Psoas muscle (tissue), 8 donors: ENCODE measurements around the gene CAMK1D. TPM values are rescaled to one million over a fixed set of nuclear protein-coding genes. Genes with fewer than 3 reads are reported as not detected.

Source experiments
- ATAC-seq, 4 donors: fragments of 200-7000 bp; cut with Tn5 transposase; one replicate each; pipeline ENCODE4 v1.9.1; 2020; ENCODE audit warnings: moderate library complexity in 3 of 4, mild to moderate bottlenecking in 2 of 4
- DNase-seq, 2 donors: peaks; one replicate each; pipeline ENCODE4 v3.0.0-alpha.2; 2020
- H3K27ac ChIP-seq: fragments of 200-600 bp; one replicate; pipeline ENCODE4 v1.8.0; 2022
- H3K27me3 ChIP-seq, 3 donors: fragments of 200-600 bp in 1 of 3; one replicate each; pipeline versions ENCODE4 v1.6.1 to v1.8.0; 2013 to 2022; ENCODE audit warnings: low read length in 2 of 3, mild to moderate bottlenecking in 2 of 3, moderate library complexity in 1 of 3; ENCODE audit not compliant: insufficient read depth in 3 of 3
- H3K36me3 ChIP-seq, 2 donors: fragments of 200-600 bp in 1 of 2; one replicate each; pipeline versions ENCODE4 v1.6.1 to v1.8.0; 2013 to 2022; ENCODE audit warnings: low read depth in 1 of 2, mild to moderate bottlenecking in 1 of 2, moderate library complexity in 1 of 2; ENCODE audit not compliant: insufficient read depth in 1 of 2
- H3K4me1 ChIP-seq: fragments of 200-600 bp; one replicate; pipeline ENCODE4 v1.8.0; 2022
- H3K4me3 ChIP-seq: fragments of 200-600 bp; one replicate; pipeline ENCODE4 v1.8.0; 2022; ENCODE audit warnings: mild to moderate bottlenecking
- H3K9me3 ChIP-seq: fragments of 200-600 bp; one replicate; pipeline ENCODE4 v1.8.0; 2022
- WGBS, 3 donors: extraction: QIAGEN DNeasy Blood & Tissue Kit; methylation state at CpG; one replicate each; pipeline versions ENCODE4 v1.1.6 to v1.1.7; 2013; 5-methylcytosine and 5-hydroxymethylcytosine counted together
- intact Hi-C, 2 donors: fragments of 100-400 bp; cut with DNase I; formaldehyde crosslinking; loops; one replicate each; pipeline versions ENCODE4 v1.11.0 to v1.14.2; 2022
- polyA plus RNA-seq, 3 donors: library from polyadenylated mRNA; stranded (reverse); fragments of 200-250 nt; gene quantifications; one replicate each; pipeline ENCODE4 v1.2.3, GENCODE V29; 2013
- total RNA-seq, 4 donors: library from RNA; stranded (reverse); fragmentation: NEBNext Ultra II Directional in 2 of 4; extraction: Animal tissue kit (Norgen Biotek cat#: 25700) in 2 of 4; gene quantifications; one replicate each; pipeline versions ENCODE4 v1.2.1 to v1.2.4, GENCODE V29; 2021 to 2023
- TF ChIP-seq, protein P1 (sequence below): fragments of 200-600 bp; IDR thresholded peaks from one replicate; pipeline ENCODE4 v1.8.0; 2022; ENCODE audit warnings: antibody characterized with exemption
- donor health status: healthy with polysubstance abuse.
- donor health status: DM: no; HTN: no; CAD: no; lungs with moderate emphysema.
- donor health status: Bipolar disorder and iron deficiency.
- donor health status: healthy.
- donor health status: DM: yes; HTN: yes; CAD: no.
- donor health status: DM: no; HTN: no; CAD: no.
- donor health status: DM: no; HTN: no; CAD: no.
- donor health status: DM: yes; HTN: yes; CAD: no.

The CAMK1D gene
- total and polyA plus RNA-seq, 7 donors: 0.39 to 1.8 (median 0.53) TPM

DNA sequence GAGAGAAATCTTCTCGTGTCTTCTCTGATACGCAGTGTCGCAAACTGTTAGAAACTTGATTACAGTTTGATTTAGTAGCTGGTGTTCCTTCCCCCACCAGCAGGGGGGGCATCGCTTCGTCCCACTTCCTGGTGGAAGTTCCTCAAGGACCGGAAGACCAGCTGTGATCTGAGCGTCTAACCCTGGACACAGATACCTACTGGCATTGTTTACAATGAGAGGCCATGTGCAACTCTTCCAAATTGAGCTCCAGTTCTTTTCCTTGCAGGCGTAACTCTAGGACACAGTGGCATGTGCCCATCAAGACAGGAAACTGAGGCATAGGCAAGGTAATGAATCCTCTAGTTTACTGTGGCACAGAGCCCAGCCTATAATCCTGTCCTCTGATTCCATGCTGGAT lies 433.2 kb downstream of the CAMK1D start:
- H3K9me3 ChIP-seq: no peaks in the 10 kb centered on the region
- TF ChIP-seq, protein P1, sequence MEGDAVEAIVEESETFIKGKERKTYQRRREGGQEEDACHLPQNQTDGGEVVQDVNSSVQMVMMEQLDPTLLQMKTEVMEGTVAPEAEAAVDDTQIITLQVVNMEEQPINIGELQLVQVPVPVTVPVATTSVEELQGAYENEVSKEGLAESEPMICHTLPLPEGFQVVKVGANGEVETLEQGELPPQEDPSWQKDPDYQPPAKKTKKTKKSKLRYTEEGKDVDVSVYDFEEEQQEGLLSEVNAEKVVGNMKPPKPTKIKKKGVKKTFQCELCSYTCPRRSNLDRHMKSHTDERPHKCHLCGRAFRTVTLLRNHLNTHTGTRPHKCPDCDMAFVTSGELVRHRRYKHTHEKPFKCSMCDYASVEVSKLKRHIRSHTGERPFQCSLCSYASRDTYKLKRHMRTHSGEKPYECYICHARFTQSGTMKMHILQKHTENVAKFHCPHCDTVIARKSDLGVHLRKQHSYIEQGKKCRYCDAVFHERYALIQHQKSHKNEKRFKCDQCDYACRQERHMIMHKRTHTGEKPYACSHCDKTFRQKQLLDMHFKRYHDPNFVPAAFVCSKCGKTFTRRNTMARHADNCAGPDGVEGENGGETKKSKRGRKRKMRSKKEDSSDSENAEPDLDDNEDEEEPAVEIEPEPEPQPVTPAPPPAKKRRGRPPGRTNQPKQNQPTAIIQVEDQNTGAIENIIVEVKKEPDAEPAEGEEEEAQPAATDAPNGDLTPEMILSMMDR: peak; percentile 66
- WGBS, 3 donors: 37 to 53% (median 44%) methylated on average over 8 of the region's 8 CpGs
- ATAC-seq: peak; percentile 29 to 60 (median 46)
- intact Hi-C loops: loop anchor here in 1 of 2 donors (10.0 kb wide), 1 partner anchor 292 kb away; no protein-coding TSS in a partner anchor
- DNase-seq: peak; percentile 38 to 65
- H3K36me3 ChIP-seq: no peaks in the 10 kb centered on the region
- H3K27ac ChIP-seq: no peak overlapping the region
- no peaks in the 10 kb centered on the region for H3K4me1 ChIP-seq
- H3K27me3 ChIP-seq: peaks cover 0 to 3% (median 0%) of the 10 kb centered on the region in 3 donors
- no peak overlapping the region for H3K4me3 ChIP-seq

DNA sequence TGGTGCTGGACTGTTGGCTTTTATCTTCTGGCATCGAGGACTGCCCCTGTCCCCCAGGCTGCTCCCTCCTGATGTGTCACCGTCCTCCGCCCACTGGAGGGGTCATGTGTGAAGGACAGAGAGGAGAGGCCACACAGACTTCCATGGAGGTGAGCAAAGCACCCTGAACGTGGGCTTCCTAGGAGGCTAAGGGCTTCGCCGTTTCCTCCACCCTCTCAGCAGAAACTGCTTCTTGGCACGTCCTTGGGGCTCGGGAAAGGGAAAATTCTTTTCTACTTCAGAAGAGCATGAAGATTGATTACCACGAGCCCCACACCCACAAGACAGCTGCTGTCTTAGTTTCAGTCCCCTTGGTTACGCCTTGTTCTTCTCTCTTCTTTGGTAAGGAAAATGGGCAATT lies 433.9 kb downstream of the CAMK1D start:
- Histone ChIP-seq H3K27me3 (peaks cover 0 to 3% (median 0%) of the 10 kb centered on the region in 3 donors), H3K36me3 (no peaks in the 10 kb centered on the region), H3K4me1 (no peaks in the 10 kb centered on the region), H3K27ac (no peak overlapping the region), H3K4me3 (no peak overlapping the region), H3K9me3 (no peaks in the 10 kb centered on the region)
- DNase-seq (no peak), ATAC-seq (peak in 2 of 4 donors; percentile 38 to 50)
- TF ChIP-seq, protein P1: no peak
- intact Hi-C loops: loop anchor here in 1 of 2 donors (10.0 kb wide), 1 partner anchor 292 kb away; no protein-coding TSS in a partner anchor
- 29 to 41% (median 40%) methylated on average over 10 of the region's 10 CpGs for WGBS, 3 donors

DNA sequence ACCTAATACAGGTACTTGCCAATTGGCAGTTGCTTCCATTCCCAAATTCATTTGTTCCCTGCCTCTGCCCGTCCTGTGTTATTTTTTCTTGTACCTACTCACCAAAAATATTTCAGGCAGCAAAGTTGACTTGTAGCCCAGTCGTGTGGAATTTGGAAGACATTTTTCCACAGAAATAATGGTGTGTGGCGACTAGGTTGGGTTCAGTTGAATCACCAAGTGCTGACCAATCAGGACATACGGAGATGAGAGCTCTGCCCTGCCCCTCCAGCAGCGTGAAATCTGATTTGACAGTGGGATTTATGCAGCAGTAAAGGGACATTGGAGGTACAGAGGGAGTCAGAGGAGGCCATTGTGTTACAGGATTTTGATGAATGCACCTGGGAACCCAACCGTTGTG lies 435.3 kb downstream of the CAMK1D start:
- Histone ChIP-seq H3K27me3 (peaks cover 0 to 3% (median 0%) of the 10 kb centered on the region in 3 donors), H3K27ac (no peak overlapping the region), H3K4me1 (no peaks in the 10 kb centered on the region), H3K36me3 (no peaks in the 10 kb centered on the region), H3K4me3 (no peak overlapping the region), H3K9me3 (no peaks in the 10 kb centered on the region)
- DNase-seq: no peak
- peak in 2 of 4 donors; percentile 53 to 63 for ATAC-seq
- intact Hi-C loops: loop anchor here in 1 of 2 donors (10.0 kb wide), 1 partner anchor 290 kb away; no protein-coding TSS in a partner anchor
- WGBS, 3 donors: 38 to 63% (median 48%) methylated on average over 6 of the region's 6 CpGs
- TF ChIP-seq, protein P1: no peak

DNA sequence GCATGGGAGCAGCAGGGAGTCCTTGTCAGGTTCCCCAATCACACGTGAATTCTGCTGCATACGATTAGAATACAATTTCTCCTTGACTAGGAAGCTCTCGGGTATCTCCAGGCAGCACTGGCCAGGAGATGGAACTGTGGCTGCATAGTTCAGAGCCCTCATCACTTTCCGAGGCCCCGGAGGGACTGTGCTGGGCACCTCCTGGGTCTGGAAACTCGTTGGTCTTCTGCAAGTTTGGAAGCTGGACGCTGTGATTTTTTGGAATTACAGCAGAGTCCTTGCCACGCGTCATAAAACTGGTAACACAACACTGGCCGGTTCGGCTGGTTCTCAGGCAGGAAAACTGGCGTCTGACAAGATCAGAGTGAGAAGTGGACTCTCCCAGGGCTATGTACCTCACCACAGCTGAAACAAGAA lies 436.1 kb downstream of the CAMK1D start:
- Histone ChIP-seq H3K36me3 (no peaks in the 10 kb centered on the region), H3K4me3 (no peak overlapping the region), H3K9me3 (no peaks in the 10 kb centered on the region), H3K4me1 (no peaks in the 10 kb centered on the region), H3K27ac (peak overlapping the region; percentile 4), H3K27me3 (peaks cover 0 to 3% (median 0%) of the 10 kb centered on the region in 3 donors)
- WGBS, 3 donors: 33 to 37% (median 34%) methylated on average over 12 of the region's 12 CpGs
- intact Hi-C loops: loop anchor here in 1 of 2 donors (10.0 kb wide), 1 partner anchor 289 kb away; no protein-coding TSS in a partner anchor
- ATAC-seq (peak in 1 of 4 donors; percentile 28), DNase-seq (no peak)
- TF ChIP-seq, protein P1: no peak
